NCI-H2196 (cell line): ENCODE measurements around the gene GNAQ.

Experiments used
- DNase-seq: peaks from one replicate; lab custom pipeline; 2025; ENCODE audit not compliant: unreplicated experiment; lab: John Stamatoyannopoulos, UW

Gene GNAQ

DNA sequence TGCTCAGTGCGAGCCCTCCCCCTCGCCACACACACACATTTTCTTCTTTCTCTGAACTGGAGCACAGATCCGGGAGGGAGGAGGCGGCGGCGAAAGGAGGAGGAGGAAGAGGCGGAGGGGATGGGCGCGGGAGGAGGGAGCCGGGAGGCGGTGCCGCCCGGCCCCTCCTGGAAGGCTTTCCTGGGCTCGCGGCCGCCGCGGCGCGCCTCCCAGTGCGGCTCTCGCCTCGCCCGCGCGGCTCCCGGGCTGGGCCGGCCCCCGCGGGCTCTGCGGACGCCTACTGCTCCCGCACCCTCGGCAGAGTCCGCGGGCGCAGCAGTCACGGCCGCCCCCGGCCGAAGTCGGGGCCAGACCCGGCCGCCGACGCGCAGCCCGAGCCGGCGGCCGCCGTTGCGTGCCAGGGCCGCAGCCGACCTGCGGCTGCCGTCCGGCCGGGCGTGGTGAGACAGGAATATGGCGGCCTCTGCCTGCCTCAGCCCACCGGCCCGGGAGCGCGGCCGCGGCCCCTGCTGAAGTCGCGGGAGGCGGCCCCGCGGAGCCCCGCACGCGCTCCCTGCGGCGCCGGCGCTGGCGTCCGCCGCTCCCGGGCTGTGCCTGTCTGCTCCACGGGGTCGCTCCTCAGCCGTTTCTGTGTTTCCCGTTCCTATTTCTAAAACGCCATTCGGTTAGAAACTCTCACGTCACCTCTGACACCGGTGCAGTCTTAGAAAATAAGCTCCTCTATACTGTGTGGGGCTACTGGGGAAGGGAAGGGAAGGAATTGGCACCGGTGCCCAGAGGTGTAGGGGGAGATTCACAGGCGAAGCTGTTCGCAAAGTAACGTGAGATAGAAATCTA is 500 bp upstream of the GNAQ start:
- peak; percentile 88 for DNase-seq

DNA sequence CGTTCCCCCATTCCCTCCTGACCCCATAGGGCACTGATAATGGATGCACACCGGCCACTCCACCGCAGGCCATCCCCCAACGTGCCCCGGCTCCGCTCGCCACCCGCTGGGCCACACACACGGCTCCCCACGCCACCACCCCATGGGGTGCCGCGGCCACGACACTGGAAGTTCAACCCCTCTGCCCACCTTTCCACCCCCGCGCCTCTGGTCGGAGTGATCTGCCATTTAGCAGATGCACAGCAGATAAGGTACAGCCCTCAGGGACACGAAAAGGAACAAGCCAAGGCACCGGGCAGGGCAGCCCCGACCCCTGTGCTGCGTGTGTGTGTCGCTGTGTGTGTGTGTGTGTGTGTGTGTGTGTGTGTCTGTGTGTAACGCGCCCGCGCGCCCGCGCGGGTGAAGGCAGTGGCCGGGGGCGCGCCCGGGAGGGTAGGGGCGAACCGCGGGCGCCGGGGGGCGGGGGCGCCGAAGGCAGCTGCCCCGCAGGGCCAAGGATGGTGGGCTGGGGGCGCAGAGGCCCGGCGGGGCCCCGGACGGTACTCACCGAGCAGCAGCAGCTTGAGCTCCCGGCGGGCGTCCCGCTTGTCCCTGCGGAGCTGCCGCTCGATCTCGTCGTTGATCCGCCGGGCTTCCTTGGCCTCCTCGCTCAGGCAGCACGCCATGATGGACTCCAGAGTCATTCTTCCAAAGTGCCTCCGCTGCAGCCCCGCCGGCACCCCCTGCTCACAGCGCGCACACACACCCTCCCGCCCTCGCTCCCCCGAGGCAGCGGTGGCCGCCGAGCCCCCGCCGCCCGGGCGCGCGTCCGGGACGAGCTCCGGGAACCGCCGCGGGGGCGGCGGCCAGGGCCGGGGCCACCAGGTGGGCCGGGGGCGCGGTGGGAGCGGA is 813 bp downstream of the GNAQ start:
- DNase-seq: peak; percentile 39

DNA sequence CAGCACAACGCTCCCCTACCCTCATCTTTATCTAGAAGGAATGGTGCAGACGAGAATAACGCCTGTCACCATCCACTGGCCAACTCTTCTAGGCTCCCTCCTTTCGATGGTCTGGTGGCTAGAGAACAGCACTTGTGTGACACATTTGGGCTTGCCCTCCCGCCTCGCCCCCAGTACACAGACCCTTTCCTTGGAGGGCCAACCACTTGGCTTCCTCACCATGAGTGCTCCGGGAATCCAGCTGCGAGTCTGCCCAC is 1.4 kb downstream of the GNAQ start:
- DNase-seq: peak; percentile 19

DNA sequence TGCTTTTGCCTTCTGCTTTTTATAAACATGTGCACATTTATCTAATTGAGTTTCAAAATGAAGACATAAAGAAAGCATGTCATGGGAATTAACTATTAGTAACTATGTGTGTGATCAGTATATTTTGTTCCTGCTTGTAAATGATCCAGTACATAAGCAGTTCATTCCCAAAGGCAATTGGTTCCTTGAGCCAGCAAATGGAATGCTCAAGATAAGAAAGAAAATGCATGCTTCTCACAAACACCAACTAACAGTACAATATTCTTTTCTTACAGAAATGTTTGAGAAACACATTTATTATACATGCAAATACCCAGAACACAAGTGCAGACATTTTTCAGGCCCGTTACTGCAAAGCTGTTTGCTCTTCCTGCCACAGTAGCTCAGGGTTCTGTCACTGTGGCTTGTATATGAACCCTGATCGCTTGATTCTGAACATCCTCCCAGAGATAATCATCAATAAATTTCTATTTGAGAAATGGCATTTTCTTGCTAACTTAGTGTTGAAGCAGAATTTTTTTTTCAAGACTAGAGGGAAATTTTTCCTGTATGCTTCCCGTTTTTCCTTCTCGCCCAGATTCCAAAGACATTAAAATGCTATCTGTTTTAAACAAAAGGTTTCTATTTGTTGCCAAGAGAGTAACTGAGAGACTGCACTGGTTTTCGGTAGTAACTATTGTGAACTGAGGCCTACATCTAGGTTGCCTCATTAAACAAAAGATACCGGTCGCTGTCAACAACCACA is 1.9 kb downstream of the GNAQ start:
- no peak for DNase-seq

DNA sequence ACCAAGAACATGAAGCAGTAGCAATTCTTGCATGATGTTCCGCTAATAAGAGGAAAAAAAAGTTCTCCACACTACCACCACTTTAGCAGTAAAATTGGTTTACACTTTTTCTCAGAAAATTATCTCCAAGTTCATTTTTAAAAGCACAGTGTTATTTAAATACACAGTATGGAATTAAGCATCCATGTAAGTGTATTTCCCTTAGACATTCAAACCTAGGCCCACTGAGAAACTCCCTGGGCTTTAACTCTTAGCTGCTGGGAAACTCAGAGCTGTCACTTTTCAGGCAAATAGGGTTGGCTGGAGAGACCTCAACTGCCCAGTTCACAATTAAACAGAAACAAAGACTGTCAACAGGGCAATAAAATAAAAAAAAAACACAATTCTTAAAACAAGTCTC is 2.7 kb downstream of the GNAQ start:
- DNase-seq: no peak

DNA sequence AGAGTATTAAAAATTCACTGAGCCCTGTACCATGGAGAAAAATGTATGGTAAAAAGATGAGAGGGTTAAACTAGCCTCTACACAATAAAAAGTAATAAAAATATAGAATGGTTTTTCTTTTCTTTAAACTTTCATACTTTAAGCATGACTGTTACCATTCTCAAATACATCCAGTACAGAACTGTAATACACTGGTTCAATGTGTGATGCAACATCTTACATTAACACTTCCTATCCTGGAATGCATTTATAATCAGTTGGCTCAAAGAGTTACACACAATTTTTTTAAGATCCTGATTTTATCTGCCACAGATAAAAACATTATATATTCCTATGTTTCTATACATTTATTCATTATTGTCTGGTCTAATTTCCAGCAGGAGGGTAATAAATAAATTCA is 4.7 kb downstream of the GNAQ start:
- DNase-seq: no peak

DNA sequence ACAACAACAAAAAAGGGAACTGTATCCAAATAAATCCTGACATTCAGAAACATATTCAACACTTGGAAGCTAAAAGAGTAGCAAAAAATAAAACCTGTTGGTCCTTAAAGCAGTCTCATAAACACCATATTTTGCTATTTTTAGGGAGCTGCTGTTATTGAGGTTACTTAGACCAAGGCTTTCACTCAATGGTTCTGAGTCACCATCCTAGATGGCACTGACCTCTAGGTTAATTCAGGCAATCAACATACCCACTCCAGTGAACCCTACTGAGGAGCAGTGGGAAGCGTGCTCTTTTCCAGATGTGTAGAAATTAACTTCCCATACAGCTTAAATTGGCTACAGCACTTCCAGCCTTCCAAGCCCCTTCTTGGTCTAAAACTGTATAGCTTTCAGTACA is 5.2 kb downstream of the GNAQ start:
- no peak for DNase-seq

DNA sequence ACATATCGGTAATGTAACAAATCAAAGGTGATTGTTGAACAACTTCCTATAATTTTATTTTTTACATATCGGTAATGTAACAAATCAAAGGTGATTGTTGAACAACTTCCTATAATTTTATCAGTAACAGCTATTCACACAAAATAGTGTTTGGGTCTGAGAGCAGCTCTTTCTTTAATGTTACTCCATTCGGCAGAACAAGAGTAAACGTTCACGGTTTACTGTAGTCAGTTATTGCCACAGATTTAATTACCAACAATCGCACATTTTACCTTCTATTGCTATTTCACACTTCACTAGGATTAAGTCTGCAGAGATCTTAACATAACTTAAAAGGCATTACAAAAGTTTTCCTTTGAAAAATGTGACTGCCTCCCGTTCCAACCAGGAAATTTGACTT is 6.4 kb downstream of the GNAQ start:
- DNase-seq: no peak

DNA sequence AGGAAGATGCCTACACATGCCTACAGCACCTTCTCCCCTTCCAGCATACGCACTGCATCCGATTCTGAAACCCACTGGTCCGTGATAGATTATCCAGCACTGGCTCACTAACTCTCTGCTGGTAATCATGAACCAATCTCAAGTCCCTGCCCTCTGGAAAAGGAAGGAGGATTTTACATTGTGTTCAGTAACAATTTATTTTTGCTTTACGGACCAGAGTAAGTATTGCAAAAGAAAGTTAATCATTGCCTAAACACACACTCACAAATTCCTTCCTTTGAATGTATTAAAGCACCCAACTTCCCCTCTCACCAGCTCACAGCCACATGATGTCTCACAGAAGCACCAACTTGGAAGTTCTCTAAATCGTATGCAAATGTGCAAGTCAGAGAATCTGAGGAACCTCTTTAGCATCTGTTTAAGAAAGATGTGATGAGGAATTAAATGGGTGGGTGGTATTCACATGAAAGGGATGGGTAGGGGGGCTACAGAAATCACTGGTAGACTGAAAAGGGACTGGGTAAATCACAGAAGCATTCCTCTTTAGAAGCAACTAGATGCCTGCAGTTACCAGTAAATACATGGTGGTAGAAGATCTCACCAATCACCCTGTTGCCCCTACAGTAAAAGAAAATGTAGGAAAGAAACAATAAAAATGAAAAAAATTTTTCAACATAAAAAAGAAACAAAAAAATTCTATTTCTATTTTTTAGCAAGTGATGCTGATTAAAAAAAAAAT is 8.4 kb downstream of the GNAQ start:
- DNase-seq: no peak

DNA sequence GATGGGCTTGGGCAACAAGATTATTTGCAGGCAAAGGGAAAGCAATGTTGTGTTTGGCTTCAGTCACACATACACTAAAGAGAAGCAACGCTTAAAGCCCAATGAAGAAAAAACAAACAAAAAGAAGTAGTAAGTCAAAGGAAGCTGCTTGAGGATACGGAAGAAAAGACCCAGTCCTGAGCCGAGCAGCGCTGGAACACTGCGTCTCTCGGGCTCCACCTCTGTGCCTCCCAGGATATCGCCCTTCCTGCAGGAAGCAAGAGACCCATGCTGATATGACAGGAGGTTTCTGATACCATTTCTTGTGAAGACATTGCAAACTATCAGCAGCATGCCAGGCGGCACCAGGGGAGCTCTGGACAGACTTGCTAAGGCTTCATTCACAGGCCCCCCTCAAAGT is 9.9 kb downstream of the GNAQ start:
- DNase-seq: no peak

DNA sequence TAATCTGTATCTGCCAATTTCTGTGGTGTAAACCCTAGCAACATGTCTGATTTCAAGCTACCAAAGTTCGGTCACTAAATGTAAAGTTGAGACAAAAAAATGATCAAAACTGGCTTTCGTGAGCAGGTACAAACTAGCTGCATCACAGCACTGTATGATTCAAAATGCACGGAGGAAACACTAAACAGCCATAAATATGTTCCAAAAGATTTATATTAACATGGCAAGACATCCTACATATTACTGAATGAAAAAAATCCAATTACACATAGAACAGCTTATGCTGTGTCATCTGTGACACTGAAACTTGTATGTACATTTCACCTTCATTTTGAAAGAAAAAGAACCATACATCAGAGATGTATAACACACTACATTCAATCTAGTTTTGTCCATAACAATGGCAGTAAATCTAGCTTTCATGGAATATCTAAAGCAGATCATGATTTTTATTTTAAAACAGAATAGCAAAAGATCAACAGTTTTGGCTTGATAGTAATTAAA is 14.4 kb downstream of the GNAQ start:
- DNase-seq: no peak

DNA sequence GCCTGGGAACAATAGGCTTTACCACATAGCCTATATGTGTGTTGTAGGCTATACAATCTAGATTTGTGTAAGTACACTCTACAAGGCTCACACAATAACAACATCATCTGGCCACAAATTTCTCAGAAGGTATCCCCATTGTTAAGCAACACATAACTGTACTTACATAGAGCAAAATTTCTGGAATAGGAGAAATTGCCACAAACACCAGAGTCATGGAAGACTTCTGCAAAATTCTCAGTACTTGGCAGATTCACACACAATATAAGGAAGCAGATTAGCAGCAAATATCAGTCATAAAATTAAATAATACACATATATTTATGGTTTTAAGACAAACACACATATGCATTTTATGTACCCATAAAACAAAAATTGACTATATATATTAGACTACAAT is 16.4 kb downstream of the GNAQ start:
- DNase-seq: no peak

DNA sequence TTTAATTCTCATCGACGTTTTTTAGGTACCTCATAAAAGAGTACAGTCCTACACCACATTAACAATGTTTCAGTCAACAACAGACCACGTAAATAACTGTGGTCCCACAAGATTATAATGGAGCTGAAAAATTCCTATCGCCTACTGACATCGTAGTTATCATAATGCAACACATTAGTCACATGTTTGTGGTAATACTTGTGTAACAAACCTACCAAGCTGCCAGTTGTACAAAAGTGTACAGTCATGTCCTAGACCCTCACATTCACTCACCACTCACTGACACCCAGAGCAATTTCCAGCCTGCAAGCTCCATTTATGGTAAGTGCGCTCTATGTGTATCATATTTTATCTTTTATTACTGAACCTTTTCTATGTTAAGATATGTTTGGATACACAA is 16.8 kb downstream of the GNAQ start:
- DNase-seq: no peak

DNA sequence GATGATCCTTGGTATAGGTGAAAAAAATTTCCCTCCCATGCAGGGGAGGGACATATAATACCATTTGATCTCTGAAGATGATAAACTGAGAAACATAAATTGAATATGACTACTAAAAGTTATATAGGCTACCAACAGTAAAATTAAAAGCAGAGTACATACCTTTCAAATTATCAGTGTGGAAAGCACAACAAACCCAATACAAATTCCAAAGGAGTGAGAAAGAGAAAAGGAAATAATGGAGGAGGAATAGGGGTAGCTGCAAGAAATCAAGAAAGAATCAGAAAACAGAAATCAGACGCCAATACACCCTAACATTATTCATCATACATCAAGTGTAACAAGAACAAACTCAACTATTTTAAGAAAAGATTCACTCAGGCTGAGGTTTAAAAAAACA is 17.7 kb downstream of the GNAQ start:
- DNase-seq: no peak

DNA sequence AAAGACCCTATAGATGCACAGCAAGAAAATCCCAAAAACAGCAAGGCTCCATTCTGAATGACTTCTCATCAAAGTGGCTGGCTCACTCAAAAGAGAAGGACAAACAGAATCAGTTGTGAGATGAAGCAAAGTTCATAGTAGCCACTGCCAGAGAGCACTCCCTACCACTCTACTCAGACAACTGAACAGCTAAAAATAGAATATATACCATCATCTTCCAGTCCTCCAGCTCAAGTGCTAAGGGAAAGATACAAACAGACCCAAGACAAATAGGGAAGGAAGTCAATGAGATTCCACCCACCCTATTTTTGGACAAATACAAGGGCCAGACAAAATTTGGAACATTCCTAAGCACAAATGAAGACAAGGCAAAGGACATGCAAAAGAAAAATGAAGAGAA is 20.6 kb downstream of the GNAQ start:
- no peak for DNase-seq

DNA sequence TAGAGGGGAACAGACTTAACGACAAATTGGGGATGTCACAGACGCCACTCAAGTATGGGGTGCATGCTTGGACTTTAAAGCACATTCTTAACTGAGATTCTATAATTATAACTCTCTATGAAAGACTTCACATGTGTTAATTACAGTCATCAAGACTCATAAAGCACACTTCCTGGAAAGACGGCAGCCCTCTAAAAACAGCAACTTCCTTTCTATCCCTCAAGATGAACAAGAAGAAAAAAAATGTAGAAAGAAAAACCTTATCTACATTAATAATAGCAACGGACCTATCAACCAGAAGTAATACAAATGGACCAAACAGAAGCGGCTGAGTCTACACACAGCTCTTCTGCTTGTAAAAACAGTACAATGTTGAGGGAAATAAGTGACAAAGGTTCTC is 21.2 kb downstream of the GNAQ start:
- no peak for DNase-seq

DNA sequence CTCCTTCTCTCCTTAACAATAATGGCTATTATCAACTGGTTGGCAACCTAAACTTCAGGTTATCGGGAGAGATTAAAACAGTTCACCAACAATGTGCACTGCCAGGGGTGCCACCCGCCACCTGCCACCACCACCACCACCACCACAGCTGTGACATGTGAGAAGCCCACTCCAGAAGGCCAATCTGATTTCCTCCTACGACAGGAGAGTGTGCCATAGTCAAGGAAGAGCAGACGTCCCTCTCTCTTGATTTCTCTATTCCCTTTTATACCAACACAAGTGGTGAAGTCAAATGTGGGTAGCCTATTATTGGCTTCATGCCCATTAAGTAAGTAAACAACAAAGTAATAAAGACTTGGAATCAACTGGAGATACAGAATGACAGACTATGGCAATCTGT is 22.4 kb downstream of the GNAQ start:
- no peak for DNase-seq

DNA sequence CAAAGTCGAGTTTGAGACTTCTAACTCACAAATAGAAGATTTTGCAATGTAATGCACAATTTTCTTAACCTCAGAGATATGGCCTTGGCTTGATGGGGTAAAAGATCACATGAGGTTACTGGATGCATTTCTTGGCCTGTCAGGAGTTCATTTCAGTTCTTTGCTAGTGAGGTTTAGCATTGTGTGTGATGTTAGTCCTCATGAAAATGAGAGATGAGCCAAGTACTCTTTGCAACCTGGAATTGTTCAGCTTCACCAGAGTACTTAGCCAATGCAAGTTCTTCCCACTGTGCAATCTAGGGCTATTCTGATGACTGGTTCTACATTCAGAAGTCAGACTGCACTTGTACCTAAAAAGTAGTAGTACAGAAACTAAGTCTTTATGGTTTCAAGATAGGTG is 24.9 kb downstream of the GNAQ start:
- no peak for DNase-seq

DNA sequence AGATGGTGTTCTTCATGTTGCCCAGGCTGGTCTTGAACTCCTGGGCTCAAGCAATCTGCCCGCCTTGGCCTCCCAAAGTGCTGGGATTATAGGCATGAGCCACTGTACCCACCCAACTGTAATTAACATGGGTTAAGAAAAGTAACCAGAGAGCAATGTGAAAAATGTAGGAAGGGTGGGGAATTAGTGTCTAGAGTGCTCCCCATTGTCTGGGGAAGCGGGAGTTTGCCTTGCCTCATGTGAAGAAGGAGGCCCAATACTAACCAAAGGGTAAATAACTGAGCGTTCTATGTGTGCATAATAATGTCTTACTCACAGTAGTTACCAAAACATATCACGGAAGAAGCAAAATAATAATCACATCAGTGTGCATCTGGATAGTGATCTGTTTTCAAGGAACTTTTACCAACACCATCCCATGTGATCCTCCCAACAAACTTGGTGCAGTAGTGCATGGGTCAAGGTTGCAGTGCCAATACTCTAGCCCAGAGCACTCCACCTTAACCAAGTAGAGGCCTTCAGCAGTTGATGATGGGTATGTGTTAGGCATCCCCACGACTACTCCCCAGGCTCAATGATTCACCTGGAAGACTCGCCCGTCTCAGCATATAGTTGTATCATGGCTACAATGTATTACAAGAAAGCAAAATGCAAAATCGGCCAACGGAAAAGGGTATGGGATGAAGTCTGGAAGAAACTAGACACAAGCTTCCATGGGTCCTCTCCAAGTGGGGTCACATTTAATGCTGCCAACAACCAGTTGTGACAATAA is 26.2 kb downstream of the GNAQ start:
- no peak for DNase-seq

DNA sequence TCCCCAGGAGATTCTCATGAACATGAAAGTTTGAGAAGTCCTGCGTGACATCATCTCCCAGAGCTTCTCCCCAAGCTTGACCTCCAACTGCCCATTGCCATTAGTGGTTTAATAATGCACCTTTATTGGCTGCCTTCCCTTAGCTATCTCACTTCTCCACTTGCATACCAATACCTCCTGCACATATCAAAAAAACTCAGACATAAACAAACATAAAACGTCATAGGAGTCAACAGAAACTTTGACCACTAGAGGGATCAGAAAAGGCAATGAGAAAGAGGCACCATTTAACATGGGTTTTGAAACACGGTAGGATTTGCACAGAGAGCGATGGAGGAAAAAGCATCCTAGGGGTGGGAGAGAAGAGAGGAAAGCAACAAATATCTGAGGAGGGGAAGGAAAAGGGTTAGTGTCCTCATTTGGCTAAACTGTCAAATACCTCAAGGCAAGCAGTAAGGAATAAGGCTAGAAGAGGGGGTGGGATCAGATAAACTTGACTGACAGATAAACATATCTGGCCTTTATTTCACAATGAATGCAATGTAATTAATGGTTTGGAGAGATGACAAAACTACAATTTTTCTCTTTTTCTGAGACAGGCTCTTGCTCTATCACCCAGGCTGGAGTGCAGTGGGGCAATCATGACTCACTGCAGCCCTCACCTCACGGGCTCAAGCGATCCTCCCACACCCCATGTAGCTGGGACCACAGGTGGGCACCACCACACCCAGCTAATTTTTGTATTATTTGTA is 27.0 kb downstream of the GNAQ start:
- DNase-seq: no peak
